Measurements from ENCODE around the gene ASB2.
A peak's percentile ranks its signal among the peaks of the same experiment; 100 is the strongest.

The ASB2 gene

DNA sequence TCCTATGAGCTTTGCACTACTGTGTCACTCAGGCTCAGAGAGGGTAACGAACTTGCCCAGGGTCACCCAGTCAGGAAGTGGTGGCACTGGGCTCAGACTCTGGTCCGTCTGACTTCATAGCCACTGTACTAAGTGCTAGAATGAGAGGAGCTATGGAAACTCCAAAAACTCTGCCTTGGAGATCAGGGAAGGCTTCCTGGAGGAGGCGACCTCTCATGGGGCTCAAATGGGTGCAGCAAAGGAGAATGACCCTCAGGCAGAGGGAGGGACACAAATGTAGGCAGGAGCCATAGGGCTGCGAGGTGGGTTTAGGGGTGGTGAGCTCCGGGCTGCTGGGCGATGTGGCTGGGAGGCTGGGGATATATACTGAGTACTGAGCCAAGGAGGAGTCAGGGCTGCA lies 23.9 kb upstream of the ASB2 start:
- no peak for DNase-seq (ENCODE audit: low read depth)

DNA sequence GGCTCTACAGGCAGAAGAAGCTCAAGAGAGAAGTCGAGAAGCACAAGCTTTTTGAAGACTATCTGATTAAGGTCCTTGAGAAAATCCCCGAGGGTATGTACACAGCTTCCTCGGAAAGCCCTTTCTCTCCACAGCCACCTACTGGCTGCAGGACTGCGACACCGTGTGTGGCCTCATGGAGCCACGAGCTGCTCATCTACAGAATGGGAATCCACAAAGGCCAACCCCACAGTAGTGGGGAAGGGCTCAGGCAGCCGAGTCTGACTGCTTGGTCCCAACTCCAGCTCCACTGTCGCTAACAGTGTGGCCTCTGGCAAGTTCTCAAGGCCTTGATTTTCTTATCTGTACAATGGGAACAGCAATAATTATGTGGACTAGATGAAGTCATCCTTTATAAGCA lies 23.2 kb upstream of the ASB2 start:
- DNase-seq (ENCODE audit: low read depth), result no peak

DNA sequence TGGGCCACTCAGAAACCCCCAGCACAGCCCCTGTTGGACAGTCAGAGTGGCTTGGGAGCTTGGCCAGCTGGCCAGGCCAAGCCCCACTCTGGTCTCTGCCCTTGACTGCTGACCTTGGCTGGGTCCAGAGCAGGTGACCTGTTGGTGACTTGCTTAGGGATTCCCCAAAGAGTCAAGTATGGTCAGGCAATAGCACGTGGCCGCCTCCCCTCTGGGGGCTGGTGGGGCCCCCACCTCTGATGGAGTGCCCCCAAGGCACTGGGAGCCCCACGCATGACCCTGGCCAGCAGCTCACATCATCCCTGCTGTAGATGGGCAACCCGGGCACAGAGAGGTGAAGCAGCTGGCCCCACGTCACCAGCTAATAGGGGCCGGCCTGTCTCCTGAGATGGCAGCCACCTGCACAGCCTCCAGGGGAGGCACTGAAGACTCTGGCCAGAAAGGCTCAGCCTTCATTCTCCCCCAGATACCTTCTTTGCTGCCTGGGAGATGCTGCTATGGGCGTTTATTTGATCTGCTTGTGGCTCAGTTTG lies 22.6 kb upstream of the ASB2 start:
- no peak for DNase-seq (ENCODE audit: low read depth)

DNA sequence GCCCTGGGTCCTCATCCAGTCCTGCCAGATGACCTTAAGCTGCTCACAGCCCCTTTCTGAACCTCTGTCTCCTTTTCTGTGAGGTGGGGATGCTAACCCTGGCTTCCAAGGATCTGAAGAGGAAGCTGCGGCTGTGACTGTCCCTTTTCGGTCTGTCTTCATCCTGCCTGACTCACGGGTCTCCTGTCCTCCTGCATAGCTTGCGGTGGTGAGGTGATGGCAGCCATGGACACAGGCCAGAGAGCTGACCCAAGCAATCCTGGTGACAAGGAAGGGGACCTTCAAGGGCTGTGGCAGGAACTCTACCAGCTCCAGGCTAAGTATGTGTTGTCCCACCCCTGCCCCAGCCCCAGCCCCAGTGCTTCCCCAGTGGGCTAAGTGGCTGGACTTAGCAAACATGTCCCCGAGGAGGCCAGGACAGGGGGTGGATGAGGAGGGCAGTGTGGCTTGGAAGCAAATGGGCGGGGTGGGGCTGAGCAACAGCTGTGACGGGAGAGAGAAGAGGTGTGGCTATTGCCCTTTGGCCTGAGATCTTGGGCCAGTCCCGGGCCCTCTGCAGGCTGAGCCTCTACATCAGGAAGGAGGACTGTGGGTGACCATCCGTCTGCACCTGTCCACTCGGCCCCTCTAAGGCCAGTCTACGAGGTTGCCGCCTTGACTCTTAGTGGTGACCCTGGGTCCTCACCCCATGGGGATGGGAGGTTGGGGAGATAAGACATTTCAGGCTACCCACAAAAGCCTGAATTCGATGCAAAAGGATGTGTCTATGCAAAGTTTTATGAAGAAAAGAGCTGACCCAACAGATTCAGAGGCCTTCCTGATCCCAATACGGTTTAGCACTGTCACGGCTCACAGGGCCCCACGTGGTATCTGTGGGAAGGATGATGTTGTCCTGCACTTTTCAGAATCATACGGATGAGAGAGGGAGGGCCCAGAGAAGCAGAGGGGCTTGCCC lies 21.8 kb upstream of the ASB2 start:
- no peak for DNase-seq (ENCODE audit: low read depth)

DNA sequence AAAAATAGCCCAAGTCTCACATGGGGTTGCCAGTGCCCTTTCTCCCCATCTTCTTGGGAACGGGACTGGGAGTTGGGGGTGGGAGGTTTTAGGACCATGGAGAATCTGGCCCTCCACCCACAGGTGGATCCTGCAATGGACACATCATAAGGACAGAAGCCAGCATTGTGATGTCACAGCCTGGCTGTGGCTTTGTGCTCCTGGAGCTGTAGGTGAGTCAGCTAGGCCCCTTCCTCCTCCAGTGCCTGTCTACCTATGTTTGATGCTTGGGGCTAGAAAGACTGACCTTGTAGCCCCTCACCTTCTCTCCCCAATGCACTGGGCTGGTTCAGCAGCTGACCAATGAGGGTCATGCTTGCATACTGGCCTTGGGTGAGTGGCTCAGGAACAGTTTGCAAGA lies 20.7 kb upstream of the ASB2 start, which contains the start of gene CCDC197:
CCDC197 (plus strand) TSS at position 220 of the 400 bp plus-strand sequence. CDS start 831 bp downstream, outside the sequence.
- DNase-seq (ENCODE audit: low read depth), result no peak

DNA sequence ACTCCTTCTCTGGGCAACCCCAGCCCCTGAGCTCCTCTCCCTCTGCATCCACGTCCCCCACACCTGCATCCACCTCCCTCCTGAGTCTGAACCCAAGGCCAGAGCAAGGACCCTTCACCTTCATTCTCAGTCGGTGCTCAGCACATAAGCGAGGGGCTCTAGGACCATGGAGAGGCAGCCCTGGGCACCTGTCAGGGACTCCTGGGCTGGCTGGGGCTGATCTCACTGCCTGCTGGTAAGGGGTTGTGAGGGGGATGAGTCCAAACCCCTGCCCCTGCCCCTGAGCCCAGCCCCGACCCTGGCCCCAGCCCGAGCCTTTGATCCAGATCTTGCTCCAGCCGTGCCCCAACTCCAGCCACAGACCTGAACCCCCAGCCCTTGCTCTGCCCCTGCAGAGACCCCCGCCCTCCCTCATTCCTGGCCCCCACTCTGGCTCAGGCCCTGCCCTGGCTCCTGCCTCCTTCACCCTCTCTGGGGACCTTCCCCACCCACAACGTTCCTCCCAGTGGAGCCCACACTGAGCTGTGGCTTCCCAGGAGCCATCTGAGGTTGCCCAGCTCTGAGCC lies 19.8 kb upstream of the ASB2 start:
- DNase-seq (ENCODE audit: low read depth), result no peak

DNA sequence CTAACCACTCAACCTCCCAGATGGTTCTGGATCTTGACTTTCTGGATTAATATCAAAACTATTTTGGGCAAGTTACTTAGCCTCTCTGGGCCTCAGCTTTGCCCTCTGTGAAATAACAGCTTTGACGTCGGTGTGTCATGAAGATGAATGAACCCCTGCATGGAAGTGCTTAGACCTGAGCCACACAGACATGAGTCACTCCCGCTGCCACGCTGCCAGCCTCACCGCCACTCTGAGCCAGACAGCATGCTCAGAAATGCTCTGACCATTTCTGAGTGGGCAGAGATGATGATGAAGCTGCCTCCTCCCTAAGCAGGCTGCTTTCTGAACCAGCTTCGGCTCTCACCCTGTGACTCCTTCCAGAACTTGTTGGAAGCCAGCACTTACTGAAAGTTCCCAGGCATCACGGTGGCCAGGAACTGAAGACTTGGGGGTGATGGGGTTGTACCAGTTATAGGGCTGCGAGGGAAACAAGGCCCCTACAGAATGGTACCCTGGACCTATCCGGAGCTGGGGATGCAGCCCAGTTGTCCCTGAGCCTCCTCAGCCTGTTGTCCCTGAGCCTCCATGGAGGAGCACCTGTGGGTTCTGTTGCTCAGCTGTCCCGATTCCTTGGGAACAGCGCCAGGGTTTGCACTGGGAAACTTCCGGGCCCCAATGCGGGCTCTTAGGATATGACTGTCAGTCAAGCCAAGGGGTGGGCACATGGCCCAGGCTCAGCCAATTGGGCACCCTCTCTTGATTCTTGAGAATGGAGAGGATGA lies 18.7 kb upstream of the ASB2 start:
- peak; percentile 48 for DNase-seq (ENCODE audit: low read depth)

DNA sequence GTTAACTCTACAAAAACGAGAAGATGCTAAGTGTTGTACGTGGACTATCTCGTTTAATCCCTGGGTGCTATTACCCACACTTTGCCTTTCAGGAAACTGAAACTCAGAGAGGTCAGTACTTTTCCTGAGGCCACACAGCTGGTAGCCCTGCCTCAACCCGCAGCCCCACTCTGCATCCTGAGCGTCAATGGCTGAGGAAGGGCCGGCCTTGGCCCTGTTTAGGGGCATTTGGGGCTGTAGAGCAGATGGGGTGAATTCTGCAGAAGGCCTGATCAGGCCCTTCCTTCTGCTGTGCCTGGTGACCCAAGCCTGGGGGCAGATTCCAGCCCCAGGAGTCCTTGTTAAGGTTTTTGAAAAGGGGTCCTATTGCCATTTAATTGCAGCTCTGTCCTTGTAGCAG lies 17.0 kb upstream of the ASB2 start:
- no peak for DNase-seq (ENCODE audit: low read depth)

DNA sequence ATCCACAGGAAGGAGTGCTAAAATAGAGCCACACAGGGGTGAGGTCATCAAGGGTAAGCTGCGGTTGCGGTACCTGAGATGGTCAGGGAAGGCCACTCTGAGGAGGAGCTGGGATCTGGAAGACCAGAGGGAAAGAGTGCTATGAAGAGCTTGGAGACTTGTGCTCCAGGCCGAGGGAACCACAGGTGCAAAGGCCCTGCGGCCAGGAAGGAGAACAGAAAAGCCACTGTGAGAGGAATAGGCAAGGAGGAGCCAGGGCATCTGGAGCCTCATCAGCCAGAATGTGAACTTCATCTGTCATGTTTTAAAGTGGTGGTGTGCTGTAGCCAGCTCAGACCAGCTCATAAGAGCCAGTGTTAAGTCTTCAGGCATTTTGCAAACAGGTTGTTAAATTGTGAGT lies 15.3 kb upstream of the ASB2 start:
- no peak for DNase-seq (ENCODE audit: low read depth)

DNA sequence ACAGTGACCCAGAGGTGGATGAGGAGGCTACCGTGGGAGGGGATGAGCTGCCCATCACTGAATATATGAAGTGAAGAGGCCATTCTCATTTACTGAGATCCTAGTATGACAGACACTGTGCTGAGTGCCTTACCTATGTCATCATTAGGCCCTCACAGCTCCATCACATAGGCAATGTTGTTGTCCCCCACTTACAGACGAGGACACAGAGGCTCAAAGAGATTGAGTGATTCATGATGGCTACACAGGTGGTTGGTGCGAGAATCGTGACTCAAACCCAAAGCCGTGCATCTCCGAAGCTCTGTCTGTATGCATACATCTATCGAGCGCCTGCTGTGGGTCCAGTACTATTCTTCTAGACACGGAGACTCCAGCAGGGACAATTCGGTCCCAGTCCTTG lies 14.8 kb upstream of the ASB2 start:
- DNase-seq (ENCODE audit: low read depth), result no peak

DNA sequence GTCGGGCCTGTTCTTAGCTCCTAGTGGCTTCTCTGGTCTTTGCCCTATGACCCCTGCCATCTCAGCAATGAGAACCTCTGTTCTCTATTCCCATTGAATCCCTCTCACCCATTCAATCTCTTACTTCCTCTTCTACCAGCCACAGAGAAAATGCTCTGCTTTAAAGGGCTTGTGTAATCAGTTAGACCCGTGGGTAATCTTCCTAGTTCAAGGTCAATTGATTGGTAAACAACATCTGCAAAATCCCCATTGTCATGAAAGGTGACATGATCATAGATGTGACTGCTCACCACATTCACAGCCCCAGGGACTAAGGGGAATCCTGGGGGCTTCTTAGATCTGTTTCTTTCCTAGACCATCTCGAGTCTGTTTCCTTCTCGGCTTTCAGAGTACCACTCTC lies 13.6 kb upstream of the ASB2 start:
- no peak for DNase-seq (ENCODE audit: low read depth)

DNA sequence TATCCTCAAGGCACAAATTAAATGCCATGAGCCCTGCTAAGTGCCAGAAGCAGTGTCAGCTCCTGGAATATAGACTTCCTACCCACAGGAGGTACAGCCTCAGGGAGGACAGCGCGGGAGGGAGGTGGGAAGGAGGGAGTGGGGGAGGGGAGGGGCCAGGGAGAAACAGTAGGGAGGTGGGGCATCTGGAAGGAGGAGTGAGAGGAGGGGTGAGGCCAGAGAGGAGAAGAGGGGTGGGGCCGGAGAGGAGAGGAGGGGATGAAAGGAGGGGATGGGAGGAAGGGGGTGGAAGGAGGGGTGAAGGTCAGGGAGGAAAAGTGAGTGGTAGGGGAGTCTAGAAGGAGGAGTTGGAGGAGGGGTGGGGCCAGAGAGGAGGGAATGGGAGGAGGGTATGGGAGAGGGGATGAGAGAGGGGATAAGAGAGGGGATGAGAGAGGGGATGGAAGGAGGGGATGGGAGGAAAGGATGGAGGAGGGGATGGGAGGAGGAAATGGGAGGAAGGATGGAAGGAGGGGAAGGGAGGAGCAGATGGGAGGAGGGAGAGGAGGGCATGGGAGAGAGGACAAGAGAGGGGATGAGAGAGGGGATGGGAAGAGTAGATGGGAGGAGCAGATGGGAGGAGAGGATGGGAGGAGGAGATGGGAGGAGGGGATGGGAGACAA lies 11.6 kb upstream of the ASB2 start:
- DNase-seq (ENCODE audit: low read depth), result no peak

DNA sequence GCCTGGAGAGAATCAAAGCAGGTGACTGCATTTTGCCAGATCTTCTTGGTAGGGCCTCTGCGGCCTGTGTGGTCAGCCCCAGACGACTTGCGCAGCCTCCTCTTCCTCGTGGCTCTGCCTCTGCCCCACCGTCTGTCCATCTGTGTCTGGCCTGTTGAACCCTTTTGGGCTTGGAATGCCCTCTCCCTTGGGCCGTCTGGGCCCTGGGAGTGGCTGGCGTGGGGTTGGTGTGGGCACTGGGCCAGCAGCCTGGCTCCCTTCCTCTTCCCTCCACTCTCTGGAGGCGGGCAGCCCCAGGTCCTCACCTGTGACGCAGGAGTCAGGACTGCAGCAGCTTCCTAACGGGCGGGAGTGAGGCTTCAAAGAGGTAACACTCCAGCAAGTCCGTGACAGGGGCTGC lies 11.0 kb upstream of the ASB2 start:
- DNase-seq (ENCODE audit: low read depth), result no peak

DNA sequence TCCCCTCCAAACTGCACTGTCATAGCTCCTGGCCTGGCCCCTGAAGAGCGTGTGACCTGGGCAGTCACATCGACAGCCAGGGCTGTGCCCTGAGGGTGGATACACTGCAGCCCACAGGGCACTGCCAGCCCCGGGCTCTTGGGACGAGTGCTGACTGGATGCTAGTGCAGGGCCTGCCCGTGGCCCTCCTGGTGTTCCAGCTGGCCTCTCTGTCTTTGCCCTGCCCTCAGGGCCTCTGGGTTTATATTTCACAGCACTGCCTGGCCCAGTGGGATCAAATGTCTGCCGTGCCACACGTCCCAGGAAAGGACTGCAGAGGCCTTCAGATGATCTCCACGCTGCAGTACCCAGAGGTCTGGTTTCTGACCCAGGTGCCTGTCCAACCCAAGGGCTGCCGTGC lies 10.6 kb upstream of the ASB2 start:
- no peak for DNase-seq (ENCODE audit: low read depth)

DNA sequence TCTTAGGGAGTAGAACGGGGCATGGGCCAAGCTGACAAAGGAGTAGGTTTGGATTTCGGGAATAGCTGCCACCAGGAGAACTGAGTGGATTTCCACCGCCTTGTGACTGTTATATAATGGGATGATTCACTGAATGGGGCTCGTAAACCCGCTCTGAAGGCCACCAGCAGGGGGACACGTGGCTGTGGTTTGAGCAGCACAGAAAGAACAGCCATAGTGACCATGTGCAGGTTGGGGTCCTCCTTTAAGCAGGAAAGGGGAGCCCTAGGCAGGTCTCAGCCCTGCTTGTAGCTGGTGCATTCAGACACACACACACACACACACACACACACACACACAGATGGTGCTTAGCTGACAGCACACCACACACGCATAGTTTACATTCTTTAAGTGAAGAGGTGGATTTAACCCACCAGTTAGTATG lies 8.6 kb upstream of the ASB2 start:
- DNase-seq (ENCODE audit: low read depth), result no peak

DNA sequence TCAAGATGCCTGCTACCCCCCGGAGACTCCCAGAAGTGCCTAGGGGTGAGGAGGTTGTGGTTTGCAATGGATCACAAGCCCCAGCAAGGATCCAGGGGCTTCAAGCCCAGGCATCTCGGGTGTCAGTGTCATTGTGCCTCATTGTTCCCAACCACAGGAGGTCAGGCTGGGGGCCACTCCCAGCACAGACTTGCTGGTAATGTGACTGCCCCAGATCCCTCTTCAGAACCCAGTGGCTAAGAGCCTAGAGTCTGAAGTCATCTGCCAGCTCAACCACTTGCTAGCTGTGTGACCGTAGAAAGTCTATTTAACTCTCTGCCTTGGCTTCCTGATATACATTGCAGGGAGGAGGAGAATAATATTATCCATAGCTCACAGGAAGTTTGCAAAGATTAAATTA lies 7.7 kb upstream of the ASB2 start:
- DNase-seq (ENCODE audit: low read depth), result no peak

DNA sequence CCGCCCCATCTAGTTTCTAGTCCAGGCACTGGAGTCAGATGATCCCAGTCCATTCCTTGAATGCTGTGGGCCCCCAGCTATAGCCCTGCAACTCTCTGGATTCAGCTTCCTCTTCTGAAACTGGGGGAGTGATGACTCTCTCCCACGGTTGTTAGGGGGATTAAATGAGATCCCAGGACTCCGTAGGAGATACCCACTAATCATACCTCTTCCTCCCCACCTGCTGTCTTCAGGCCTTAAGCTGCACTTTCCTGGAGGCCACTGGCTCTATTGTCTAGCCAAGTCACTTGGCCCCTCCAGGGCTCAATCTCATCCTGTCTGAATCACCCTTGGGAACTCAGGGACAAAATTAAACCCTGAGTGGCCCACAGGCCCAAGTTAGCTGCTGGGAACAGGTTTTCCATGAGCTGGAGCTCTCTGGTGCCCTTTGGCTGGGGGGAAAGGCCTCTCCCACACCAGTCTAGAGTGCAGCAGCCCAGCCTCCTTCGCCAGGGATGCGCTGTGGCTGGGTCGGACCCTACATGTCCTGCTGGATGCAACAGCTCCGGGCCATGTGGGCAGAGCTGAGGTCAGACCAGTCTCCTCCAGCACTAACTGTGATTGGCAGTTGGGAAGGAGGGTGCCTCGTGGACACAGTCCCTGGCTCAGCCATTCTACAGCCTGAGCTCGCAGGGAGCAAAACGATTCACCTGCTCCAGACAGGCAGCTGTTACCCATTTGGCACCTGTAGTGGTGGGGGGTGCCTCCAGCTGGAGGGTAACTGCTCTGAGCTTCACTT lies 6.0 kb upstream of the ASB2 start:
- no peak for DNase-seq (ENCODE audit: low read depth)

DNA sequence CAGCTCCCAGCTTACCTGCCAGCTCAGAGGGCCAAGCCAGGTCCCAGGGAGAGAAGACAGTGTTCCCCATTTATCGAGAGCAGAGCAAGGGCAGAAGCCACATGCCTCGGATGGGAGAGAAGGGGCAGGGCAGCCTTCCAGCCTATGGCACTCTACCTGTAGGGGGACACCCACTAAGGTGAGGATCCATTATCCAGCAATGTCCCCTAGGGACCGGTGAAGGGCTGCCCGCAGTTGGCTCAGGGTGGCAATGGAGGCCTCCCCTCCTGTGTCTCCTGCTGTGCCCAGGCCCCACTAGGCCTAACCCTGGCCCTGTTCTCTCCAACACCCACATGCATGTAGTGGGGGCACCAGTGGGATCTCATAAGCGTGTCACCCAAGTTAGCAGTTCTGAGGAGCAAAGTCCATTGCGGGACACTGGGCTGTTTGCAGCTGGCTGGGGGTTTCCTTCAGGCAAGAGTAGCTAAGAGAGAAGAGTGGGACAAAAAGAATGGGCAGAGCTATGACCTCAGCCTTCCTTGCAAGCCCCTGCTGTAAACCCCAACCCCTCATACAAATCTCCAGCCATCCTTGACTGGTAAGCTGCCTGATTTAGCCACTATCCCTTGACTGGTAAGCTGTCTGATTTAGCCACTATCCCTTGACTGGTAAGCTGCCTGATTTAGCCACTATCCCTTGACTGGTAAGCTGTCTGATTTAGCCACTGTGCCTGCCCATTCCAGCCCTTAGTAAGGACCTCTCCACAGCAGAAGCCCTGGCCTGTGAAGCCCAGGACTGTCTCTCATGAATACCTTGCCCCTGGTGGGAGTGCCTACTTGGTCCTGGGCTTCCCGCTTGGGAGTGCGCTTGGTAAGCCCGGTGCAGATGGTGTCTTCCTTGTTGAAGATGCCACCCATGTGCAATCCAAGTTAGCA lies 5.2 kb upstream of the ASB2 start:
- DNase-seq (ENCODE audit: low read depth), result no peak

DNA sequence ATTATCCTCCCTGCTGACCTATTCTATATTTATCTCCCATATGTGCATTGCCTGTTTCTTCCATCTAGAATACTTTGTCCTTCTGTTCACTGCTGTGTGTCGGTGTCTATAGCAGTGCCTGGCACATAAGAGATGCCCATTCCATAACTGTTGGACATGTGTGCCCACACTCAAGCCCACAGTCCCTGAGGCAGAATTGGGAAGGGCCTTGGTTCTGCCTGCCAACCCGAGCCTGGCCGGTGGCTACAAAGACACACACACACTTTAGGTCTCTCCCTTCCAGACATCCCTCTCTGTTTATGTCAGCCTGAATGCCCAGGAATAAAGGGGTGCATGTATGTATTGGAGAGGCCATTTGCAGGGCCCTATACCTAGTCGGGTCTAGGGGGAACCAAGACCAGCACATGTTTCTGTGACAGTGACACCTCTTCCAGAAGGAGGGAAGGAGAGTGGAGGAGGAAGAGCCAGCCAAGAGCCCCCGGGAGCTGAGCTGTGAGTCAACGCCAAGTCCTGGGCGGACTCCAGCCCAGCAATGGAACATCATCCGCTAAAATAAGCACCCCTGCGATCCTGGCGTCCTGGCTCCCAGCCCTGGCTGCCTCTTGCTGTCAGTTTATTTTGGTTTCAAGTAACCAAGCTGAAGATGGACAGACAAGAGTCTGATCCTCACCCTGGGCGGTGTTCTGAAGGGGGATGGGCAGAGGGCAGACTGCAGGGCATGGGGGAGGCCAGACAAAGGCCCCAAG lies 4.3 kb upstream of the ASB2 start:
- DNase-seq (ENCODE audit: low read depth), result no peak

All from stimulated activated CD8-positive, alpha-beta memory T cell treated with anti-CD3 and anti-CD28 coated beads, Interleukin-4, amount 100 ng/mL, for 24 hours (primary cell).